Stimulated activated naive CD4-positive, alpha-beta T cell (primary cell): ENCODE measurements around the gene CACNG7.

Experiments
- DNase-seq, 6 experiments: peaks; one replicate each; lab custom pipeline; 2025; lab: John Stamatoyannopoulos, UW

The CACNG7 gene

DNA sequence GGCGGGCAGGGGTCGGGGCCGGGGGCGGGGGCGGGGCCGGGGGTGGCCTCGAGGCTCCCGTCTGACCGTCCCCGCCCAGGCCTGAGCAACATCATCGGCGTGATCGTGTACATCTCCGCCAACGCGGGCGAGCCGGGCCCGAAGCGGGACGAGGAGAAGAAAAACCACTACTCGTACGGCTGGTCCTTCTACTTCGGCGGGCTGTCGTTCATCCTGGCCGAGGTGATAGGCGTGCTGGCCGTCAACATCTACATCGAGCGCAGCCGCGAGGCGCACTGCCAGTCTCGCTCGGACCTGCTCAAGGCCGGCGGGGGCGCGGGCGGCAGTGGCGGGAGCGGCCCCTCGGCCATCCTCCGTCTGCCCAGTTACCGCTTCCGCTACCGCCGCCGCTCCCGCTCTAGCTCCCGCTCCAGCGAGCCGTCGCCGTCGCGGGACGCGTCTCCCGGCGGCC is 72.9 kb downstream of the CACNG7 start:
- no peak for DNase-seq

DNA sequence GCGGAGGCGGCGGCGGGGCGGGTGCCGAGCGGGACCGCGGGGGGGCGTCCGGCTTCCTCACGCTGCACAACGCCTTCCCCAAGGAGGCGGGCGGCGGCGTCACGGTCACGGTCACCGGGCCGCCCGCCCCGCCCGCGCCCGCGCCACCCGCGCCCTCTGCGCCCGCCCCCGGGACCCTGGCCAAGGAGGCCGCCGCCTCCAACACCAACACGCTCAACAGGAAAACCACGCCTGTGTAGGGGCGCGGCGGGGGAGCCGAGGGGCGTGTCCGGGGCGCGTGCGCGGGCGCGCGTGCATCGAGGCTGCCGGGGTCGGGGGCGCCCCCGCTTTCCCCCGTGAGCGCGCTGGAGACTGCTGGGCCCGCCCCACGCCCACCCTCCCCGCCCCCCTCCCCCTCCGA is 73.5 kb downstream of the CACNG7 start:
- DNase-seq = no peak

DNA sequence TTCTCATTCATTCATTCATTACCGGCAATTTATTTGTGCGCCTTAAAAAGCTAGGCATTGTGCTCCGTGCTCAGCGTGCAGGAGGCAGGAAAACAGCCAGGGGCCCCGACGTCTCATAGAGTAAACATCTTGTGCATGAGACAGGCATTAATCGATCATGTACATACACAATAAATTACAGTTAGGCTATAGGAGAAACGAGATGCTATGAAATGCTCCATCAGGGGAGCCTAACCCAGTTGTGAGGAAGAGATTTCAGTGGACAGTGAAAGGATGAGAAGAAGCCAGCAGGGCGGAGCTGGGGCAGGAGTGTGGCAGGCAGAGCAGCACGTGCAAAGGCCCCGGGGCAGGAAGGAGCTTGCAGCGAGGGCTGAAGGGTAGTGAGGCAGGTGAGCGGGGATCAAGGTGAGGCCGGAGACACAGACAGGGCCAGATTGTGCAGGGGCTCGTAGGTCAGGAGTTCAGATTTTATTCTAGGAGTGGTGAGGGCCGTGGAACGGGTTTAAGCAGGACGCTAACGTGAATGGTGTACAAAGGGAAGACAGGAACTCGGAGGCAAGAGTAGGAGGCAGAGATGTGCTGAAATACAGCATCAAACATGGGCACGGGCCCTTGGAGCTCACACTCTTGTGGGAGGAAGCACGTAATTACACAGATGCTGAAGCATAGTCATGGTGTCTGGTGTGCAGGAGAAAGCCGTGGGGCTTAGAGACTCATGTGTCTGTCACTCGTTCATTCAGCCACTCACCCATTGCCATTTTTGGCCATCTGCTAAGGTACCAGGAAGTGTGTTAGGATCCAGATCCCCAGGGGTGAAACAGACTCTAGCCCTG is 74.6 kb downstream of the CACNG7 start:
- no peak for DNase-seq

DNA sequence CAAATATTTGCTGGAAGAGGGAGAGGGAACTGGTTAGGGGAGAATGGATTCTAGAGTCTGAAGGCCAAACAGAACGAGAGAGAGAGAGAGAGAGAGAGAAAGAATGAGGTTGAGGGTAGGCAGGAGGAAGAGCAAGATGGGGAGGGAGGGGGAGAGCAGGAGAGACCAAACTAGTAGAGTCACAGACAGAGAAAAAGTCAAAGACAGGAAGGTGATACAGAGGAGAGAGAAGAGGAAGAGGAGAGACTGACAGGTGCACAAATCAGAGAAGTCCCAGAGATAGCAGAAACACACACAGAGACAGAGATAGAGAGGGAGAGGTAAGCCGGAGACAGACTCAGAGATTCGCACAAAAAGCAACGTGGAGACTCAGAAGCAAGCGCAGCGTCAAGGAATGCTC is 76.8 kb downstream of the CACNG7 start:
- DNase-seq = no peak

DNA sequence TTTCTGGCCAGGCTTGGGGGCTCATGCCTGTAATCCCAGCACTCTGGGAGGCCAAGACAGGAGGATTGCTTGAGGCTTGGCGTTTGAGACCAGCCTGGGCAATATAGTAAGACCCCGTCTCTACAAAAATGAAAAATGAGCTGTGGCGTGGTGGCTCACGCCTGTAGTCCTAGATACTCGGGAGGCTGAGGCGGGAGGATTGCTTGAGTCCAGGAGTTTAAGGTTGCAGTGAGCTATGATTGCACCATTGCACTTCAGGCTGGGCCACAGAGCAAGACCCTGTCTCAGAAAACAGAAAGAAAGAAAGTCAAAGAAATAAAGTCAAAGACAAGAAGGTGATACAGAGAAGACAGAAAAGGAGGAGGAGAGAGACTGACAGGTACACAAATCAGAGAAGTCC is 79.9 kb downstream of the CACNG7 start:
- no peak for DNase-seq

DNA sequence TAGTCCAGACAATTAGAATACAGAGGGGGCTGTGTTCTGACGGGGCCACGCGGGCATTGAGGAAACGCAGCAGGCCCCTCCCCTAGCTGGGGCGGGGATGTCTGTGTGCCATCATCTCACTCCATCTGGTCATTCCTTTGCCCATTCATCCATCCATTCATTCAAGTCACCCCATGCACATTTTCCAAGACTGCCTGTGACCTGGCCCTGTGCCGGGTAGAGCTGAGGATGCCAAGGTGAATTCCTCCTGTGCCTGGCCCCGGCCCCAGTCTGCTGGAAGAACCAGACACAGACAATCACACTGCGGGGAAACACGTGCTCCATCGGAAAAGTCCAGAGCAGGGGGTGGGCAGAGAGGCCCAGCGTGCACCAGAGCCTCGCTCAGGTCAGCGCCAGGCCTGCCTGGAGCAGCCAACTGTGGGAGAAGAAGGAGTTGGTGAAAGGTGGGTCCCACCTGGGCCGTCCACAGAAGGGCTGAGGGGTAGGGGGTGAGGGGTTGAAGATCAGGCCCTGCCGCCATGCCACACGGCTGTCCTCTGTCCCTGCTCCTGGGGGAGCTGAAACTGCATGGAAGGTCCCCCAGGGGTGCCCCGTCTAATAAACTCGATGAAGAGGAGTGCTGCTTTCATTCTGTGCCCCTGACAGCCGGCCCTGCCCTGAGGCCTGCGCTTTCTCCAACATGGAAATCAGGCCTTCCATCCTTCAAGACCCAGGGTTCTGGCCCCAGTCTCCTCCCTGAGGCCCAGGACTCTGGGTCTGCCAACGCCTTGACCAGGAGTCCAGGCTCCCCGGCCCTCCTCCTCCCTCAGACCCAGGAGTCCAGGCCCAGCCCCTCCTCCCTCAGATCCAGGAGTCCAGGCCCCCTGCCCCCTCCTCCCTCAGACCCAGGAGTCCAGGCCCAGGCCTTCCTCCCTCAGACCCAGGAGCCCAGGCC is 80.8 kb downstream of the CACNG7 start:
- no peak for DNase-seq

DNA sequence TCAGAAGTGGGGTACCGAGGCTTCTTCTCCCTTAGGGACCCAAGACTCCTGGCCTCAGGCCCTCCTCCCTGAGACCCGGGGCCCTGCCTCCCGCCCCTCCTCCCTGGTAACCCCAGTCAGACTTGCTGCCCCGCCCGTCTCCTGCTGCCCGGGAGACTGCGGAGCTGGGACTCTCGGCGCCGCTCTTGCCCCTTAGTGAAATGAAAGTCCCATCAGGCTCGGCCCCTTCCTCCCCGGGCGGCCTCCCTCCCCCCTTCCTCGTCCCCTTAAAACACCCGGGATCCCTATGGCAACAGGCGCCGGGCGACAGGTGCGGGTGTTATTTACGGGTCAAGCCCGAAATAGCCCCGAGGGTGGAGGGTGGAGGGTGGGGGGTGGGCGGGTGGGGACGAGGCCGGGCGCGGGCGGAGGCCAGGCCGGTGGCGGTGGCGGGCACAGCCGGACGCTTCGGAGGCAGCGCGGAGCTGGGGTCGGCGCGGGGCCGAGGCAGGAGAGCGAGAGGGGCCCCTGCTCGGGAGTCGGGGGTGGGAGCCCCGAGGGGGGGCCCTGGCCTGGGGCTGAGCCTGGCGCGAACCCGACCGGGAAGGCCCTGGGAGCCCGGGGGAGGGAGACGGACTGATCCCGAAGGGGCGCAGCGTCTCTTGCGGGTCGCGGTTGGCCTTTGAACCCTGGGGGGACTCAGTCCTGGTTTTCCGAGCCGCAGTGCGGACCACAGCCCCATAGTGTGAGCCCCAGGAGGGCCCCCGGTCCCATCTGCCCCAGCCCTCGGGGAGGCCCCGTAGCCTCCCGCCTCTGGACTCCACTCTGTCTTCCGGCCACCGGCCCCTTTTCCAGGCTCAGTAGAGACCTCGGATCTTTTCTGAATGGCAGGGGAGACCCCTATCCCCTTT is 82.4 kb downstream of the CACNG7 start, which contains the start of gene CACNG6:
Gene CACNG6 (plus strand): TSS at position 414 of the 890 bp plus-strand sequence. CDS start 1,241 bp downstream, outside the sequence.
- no peak for DNase-seq

DNA sequence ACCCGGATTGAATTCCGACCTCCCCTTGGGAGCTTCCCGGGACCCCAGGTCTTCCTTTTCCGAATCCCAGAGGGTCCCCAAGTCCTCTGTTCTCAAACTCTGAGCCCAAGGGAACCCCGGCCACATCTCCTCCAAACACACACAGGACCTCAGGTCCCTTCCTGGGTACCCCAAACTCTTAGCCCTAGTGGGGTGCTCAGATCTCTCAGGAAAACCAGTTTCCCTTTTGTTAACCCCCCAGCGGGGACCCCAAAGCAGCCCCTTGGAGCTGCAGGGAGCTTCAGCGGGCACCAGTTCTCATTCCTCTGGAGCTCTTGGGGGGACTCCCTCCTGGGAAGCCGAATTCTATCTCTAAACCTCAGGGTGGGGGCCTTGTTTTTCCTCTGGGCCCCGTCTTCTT is 83.1 kb downstream of the CACNG7 start:
- no peak for DNase-seq

DNA sequence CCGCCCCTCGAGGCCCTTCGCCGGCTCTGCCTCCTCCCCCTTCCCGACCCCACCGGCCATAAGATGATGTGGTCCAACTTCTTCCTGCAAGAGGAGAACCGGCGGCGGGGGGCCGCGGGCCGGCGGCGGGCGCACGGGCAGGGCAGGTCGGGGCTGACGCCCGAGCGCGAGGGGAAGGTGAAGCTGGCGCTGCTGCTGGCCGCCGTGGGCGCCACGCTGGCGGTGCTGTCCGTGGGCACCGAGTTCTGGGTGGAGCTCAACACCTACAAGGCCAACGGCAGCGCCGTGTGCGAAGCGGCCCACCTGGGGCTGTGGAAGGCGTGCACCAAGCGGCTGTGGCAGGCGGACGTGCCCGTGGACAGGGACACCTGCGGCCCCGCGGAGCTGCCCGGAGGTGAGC is 83.7 kb downstream of the CACNG7 start:
- DNase-seq = no peak

DNA sequence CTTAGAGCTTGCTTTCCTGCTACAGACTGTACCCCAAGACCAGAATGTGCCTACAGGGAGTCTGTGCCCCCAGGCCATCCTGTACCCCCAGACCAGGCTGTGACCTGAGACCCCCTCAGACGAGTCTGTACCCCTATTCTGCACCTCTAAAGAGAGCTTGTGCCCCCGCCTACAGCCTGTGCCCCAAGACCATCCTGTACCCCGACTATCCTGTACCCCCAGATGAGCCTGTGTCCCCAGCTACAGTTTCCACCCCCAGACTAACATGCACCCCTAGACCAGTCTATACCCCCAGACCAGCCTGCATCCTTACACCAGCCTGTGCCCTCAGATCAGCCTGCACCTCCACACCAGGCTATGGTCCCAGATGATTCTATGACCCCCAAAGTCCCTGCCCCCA is 84.4 kb downstream of the CACNG7 start:
- DNase-seq = no peak
